ENCODE results near the gene CACNA1D. TPM values are rescaled to one million over a fixed set of nuclear protein-coding genes. Genes with fewer than 3 reads are reported as not detected.

CACNA1D gene
- total and polyA plus RNA-seq, 2 donors from 2014 or later = 3.7 to 35.7 TPM

DNA sequence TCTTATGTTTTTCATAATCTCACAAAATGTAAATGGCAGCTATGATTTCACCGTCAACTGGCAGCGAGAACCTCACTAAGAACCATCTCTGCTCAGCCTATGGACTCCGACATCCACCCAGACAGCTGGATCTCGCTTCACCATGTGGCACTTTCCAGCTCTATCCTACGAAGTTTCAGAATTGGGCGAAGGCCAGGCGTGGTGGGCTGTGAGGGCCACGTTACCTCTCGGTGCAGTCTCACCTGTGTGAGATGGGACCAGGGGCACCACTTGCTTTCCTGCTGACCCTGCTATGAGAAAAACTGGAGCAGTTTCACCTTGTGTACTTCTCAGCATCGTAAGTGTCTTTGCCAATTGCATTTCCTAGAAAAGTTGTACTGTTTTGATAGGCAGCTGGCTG lies 319.5 kb downstream of the CACNA1D start:
- peaks cover 0 to 20% (median 11%) of the 10 kb centered on the region in 3 donors for H3K36me3 ChIP-seq (ENCODE audit: control insufficient read depth in 2 of 3, insufficient read depth in 3 of 3, low read length in 3 of 3)
- H3K9me3 ChIP-seq (ENCODE audit: control insufficient read depth in 2 of 3, insufficient read depth in 1 of 3, low read length in 3 of 3) = no peaks in the 10 kb centered on the region
- no peak overlapping the region for H3K9ac ChIP-seq (ENCODE audit: low read length in 3 of 3)
- intact Hi-C loops (cut with DNase I) = no loop called here
- TF ChIP-seq CTCF (IDR thresholded peaks at IDR 0.05; ENCODE audit: borderline replicate concordance, extremely low read depth, insufficient read depth) = no peak
- no peak overlapping the region for H3K4me3 ChIP-seq (ENCODE audit: low read length in 3 of 3)
- H3K27ac ChIP-seq (ENCODE audit: low read depth in 2 of 2, low read length in 2 of 2) = no peak overlapping the region
- DNase-seq = no peak
- FAIRE-seq = no peak
- no peaks in the 10 kb centered on the region for H3K27me3 ChIP-seq (ENCODE audit: control insufficient read depth, insufficient read depth, low read length)
- no peaks in the 10 kb centered on the region for H3K4me1 ChIP-seq (ENCODE audit: control insufficient read depth in 2 of 3, insufficient read depth in 2 of 3, low read depth in 1 of 3, low read length in 3 of 3)

GRCh38 chr3:53815067-53815466 lies 320.7 kb downstream of the CACNA1D start:
- FAIRE-seq (no peak), DNase-seq (no peak)
- H3K36me3 ChIP-seq (ENCODE audit: control insufficient read depth in 2 of 3, insufficient read depth in 3 of 3, low read length in 3 of 3) = peaks cover 0 to 32% (median 19%) of the 10 kb centered on the region in 3 donors
- no peak overlapping the region for H3K4me3 ChIP-seq (ENCODE audit: low read length in 3 of 3)
- no peaks in the 10 kb centered on the region for H3K4me1 ChIP-seq (ENCODE audit: control insufficient read depth in 2 of 3, insufficient read depth in 2 of 3, low read depth in 1 of 3, low read length in 3 of 3)
- no peaks in the 10 kb centered on the region for H3K9me3 ChIP-seq (ENCODE audit: control insufficient read depth in 2 of 3, insufficient read depth in 1 of 3, low read length in 3 of 3)
- intact Hi-C loops (cut with DNase I) = no loop called here
- no peak overlapping the region for H3K9ac ChIP-seq (ENCODE audit: low read length in 3 of 3)
- H3K27ac ChIP-seq (ENCODE audit: low read depth in 2 of 2, low read length in 2 of 2) = no peak overlapping the region
- no peak for TF ChIP-seq CTCF (IDR thresholded peaks at IDR 0.05; ENCODE audit: borderline replicate concordance, extremely low read depth, insufficient read depth)
- H3K27me3 ChIP-seq (ENCODE audit: control insufficient read depth, insufficient read depth, low read length) = no peaks in the 10 kb centered on the region

DNA sequence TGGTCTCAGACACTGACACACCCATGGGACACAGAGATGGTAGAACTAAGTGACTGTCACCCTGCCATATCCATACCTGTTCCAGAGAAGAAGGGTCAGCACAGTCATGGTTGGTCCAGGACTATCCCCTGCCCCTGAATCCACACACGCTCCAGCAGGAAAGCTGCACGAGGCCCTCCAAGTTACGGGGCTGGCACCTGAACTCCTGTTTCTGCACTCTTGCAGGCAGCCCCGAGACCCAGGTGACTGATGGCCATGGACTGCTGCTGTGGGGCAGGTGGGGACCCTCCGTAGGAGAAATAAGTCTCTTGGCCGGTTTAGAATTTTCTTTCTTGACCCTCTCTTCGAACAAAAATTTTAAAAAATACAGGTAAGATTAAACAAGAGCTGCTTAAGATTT lies 321.2 kb downstream of the CACNA1D start:
- intact Hi-C loops (cut with DNase I) = no loop called here
- no peak for DNase-seq
- TF ChIP-seq CTCF (IDR thresholded peaks at IDR 0.05; ENCODE audit: borderline replicate concordance, extremely low read depth, insufficient read depth) = no peak
- Histone ChIP-seq H3K4me1 (ENCODE audit: control insufficient read depth in 2 of 3, insufficient read depth in 2 of 3, low read depth in 1 of 3, low read length in 3 of 3) (no peaks in the 10 kb centered on the region), H3K27ac (ENCODE audit: low read depth in 2 of 2, low read length in 2 of 2) (no peak overlapping the region), H3K27me3 (ENCODE audit: control insufficient read depth, insufficient read depth, low read length) (no peaks in the 10 kb centered on the region), H3K4me3 (ENCODE audit: low read length in 3 of 3) (no peak overlapping the region), H3K9ac (ENCODE audit: low read length in 3 of 3) (no peak overlapping the region), H3K9me3 (ENCODE audit: control insufficient read depth in 2 of 3, insufficient read depth in 1 of 3, low read length in 3 of 3) (no peaks in the 10 kb centered on the region), H3K36me3 (ENCODE audit: control insufficient read depth in 2 of 3, insufficient read depth in 3 of 3, low read length in 3 of 3) (peaks cover 0 to 37% (median 20%) of the 10 kb centered on the region in 3 donors)
- FAIRE-seq = no peak

DNA sequence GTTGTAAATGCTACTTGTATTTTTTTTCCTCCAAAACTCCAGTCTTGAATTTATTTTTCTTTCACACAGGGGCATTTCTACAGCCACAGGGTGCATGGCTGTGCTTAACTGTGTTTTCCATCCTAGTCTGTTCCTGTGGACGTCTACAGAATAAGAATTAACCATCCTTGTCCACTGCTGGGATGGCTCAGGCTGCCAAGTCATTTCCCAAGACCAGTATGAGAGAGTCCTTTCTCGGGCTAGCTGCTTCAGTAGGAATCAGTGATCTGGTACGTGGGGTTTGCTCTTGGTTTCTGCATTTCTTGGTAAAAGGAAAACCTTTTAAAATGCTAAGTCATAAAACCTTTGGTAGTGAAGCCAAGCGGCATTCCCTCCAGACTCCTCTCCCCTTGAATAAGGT lies 322.0 kb downstream of the CACNA1D start:
- Histone ChIP-seq H3K36me3 (ENCODE audit: control insufficient read depth in 2 of 3, insufficient read depth in 3 of 3, low read length in 3 of 3) (peaks cover 0 to 41% (median 22%) of the 10 kb centered on the region in 3 donors), H3K9ac (ENCODE audit: low read length in 3 of 3) (no peak overlapping the region), H3K4me1 (ENCODE audit: control insufficient read depth in 2 of 3, insufficient read depth in 2 of 3, low read depth in 1 of 3, low read length in 3 of 3) (no peaks in the 10 kb centered on the region), H3K4me3 (ENCODE audit: low read length in 3 of 3) (no peak overlapping the region), H3K9me3 (ENCODE audit: control insufficient read depth in 2 of 3, insufficient read depth in 1 of 3, low read length in 3 of 3) (no peaks in the 10 kb centered on the region), H3K27me3 (ENCODE audit: control insufficient read depth, insufficient read depth, low read length) (no peaks in the 10 kb centered on the region), H3K27ac (ENCODE audit: low read depth in 2 of 2, low read length in 2 of 2) (no peak overlapping the region)
- FAIRE-seq = no peak
- no peak for DNase-seq
- intact Hi-C loops (cut with DNase I) = no loop called here
- TF ChIP-seq CTCF (IDR thresholded peaks at IDR 0.05; ENCODE audit: borderline replicate concordance, extremely low read depth, insufficient read depth) = no peak

All from kidney (tissue), 14 donors.